ENCODE results near the gene MANF. TPM values are rescaled to one million over a fixed set of nuclear protein-coding genes. Genes with fewer than 3 reads are reported as not detected.
A peak's percentile ranks its signal among the peaks of the same experiment; 100 is the strongest.

Gene MANF
- 10 to 100 TPM; 51.7 to 58.6 (median 58.3) TPM for total RNA-seq
- 79.0 TPM for total RNA-seq (2013)

DNA sequence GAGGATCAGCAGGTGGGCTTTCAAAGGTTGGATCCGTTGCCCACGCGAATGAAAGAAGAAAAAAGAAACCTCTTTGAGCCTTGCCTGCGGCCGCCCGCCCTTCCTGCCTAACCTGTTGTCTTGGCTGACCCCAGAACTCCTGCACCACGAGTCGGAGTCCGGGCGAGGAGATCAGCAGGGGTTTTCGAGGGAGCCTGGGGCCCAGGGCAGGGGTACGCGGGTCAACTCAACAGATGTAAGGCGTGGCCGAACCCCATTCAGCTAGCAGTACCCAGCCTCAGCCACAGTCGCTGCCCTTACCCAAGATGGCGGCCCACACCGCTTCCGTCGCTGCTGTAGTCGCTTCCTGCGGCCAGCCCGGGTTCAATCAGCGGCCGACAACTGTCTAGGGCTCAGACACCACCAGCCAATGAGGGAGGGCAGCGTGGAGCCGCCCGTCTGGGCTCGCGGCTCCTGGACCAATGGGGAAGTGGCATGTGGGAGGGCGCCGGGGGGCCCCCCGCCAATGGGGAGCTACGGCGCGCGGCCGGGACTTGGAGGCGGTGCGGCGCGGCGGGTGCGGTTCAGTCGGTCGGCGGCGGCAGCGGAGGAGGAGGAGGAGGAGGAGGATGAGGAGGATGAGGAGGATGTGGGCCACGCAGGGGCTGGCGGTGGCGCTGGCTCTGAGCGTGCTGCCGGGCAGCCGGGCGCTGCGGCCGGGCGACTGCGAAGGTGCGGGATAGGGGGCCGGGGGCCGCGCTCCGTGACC is at the start of gene MANF:
TSS of gene MANF (plus strand) at position 566 of the 748 bp plus-strand sequence. CDS start at position 618, 52 bp downstream.
- TF ChIP-seq, protein P1, sequence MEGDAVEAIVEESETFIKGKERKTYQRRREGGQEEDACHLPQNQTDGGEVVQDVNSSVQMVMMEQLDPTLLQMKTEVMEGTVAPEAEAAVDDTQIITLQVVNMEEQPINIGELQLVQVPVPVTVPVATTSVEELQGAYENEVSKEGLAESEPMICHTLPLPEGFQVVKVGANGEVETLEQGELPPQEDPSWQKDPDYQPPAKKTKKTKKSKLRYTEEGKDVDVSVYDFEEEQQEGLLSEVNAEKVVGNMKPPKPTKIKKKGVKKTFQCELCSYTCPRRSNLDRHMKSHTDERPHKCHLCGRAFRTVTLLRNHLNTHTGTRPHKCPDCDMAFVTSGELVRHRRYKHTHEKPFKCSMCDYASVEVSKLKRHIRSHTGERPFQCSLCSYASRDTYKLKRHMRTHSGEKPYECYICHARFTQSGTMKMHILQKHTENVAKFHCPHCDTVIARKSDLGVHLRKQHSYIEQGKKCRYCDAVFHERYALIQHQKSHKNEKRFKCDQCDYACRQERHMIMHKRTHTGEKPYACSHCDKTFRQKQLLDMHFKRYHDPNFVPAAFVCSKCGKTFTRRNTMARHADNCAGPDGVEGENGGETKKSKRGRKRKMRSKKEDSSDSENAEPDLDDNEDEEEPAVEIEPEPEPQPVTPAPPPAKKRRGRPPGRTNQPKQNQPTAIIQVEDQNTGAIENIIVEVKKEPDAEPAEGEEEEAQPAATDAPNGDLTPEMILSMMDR (IDR thresholded peaks at IDR 0.05) = peak; percentile 10
- ATAC-seq (peak; percentile 93 to 98 (median 94)), DNase-seq (peak; percentile 96 to 98)
- no peaks in the 10 kb centered on the region for H3K27me3 Mint-ChIP-seq (ENCODE audit: low read depth in 2 of 2)
- peaks cover 45 to 46% of the 10 kb centered on the region in 2 donors for H3K4me1 Mint-ChIP-seq
- no peaks in the 10 kb centered on the region for H3K36me3 Mint-ChIP-seq
- H3K9me3 ChIP-seq (ENCODE audit: control insufficient read depth, insufficient read depth, low read length) = no peaks in the 10 kb centered on the region
- WGBS (ENCODE audit: insufficient coverage) = under 1% methylated on average over 65 of the region's 65 CpGs
- H3K36me3 ChIP-seq (ENCODE audit: control insufficient read depth, insufficient read depth, low read length) = peaks cover 17% of the 10 kb centered on the region
- H3K4me1 ChIP-seq (ENCODE audit: control insufficient read depth, insufficient read depth, low read length) = peaks cover 34% of the 10 kb centered on the region
- peak within 1 kb of the TSS; percentile 96 to 98 for H3K27ac Mint-ChIP-seq
- intact Hi-C loops (cut with micrococcal nuclease) = loop anchor here (2.0 to 10.0 kb wide), 3 partner anchors 417 to 1030 kb away; partner anchors contain the start of genes CYB561D2, NPRL2 and TMEM115
- peak within 1 kb of the TSS; percentile 97 for H3K4me3 Mint-ChIP-seq
- H3K4me3 ChIP-seq (ENCODE audit: low read length) = peak within 1 kb of the TSS; percentile 81
- no peaks in the 10 kb centered on the region for H3K9me3 Mint-ChIP-seq
- no peaks in the 10 kb centered on the region for H3K27me3 ChIP-seq (ENCODE audit: control insufficient read depth, insufficient read depth, low read length)
- H3K27ac ChIP-seq (ENCODE audit: low read length) = peak within 1 kb of the TSS; percentile 85

DNA sequence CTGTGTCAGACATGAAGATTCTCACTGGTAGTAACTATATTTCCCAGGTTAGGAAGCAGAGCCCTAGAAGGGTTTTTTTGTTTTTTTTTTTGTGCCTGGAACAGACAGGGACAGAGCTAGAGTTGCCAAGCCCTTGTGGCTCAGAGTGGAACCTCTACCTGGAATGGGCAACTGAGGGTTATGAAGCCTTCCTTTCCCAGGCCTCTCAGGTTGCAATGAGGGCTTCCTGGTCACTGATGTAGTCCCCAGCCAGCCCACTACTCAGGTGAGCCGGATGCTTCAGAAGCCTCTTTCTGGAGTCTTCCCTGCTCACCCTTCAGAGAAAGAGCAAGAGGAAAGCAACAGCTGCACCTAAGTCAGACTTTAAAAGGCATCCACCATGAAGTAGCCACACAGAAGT is 48.8 kb upstream of the MANF start:
- intact Hi-C loops (cut with micrococcal nuclease) = no loop called here

DNA sequence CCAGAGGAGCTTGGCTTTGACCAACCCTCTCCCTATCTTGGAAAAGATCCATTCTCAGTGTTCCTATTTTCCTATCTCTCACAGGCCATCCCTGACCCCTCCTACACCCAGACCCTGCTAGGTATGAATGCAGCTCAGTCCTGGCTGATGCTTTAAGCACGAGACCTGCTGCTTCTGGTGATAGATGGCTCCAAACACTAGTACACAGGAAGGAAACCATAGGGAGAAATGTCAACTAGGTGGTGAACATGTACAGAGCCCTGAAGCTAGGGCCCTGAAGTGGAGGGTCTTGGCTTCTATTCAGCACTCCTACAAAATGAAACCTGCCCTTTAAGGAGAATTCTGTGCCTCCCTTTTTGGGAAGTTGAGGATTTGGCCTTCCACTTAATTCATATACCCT is 47.4 kb upstream of the MANF start:
- Histone ChIP-seq H3K27ac (ENCODE audit: low read length) (no peak overlapping the region), H3K4me3 (ENCODE audit: low read length) (no peak overlapping the region), H3K27me3 (ENCODE audit: control insufficient read depth, insufficient read depth, low read length) (no peaks in the 10 kb centered on the region), H3K9me3 (ENCODE audit: control insufficient read depth, insufficient read depth, low read length) (no peaks in the 10 kb centered on the region), H3K36me3 (ENCODE audit: control insufficient read depth, insufficient read depth, low read length) (no peaks in the 10 kb centered on the region), H3K4me1 (ENCODE audit: control insufficient read depth, insufficient read depth, low read length) (no peaks in the 10 kb centered on the region)
- H3K9me3 Mint-ChIP-seq = no peaks in the 10 kb centered on the region
- H3K36me3 Mint-ChIP-seq = no peaks in the 10 kb centered on the region
- no peak overlapping the region for H3K4me3 Mint-ChIP-seq
- TF ChIP-seq, protein P1 (IDR thresholded peaks at IDR 0.05) = no peak
- ATAC-seq (no peak), DNase-seq (no peak)
- no peaks in the 10 kb centered on the region for H3K27me3 Mint-ChIP-seq (ENCODE audit: low read depth in 2 of 2)
- WGBS (ENCODE audit: insufficient coverage) = 71% methylated on average over 1 of the region's 1 CpG
- H3K4me1 Mint-ChIP-seq = no peaks in the 10 kb centered on the region
- no peak overlapping the region for H3K27ac Mint-ChIP-seq
- intact Hi-C loops (cut with micrococcal nuclease) = no loop called here

More for the DNA sequence above, 48.8 kb upstream of the MANF start:
- H3K4me1 ChIP-seq (ENCODE audit: control insufficient read depth, insufficient read depth, low read length) = no peaks in the 10 kb centered on the region
- Mint-ChIP-seq H3K9me3 (no peaks in the 10 kb centered on the region), H3K36me3 (no peaks in the 10 kb centered on the region), H3K4me1 (no peaks in the 10 kb centered on the region), H3K27ac (no peak overlapping the region), H3K4me3 (no peak overlapping the region), H3K27me3 (ENCODE audit: low read depth in 2 of 2) (no peaks in the 10 kb centered on the region)
- TF ChIP-seq, protein P1 (IDR thresholded peaks at IDR 0.05) = no peak
- no peak for ATAC-seq
- no peak overlapping the region for H3K4me3 ChIP-seq (ENCODE audit: low read length)
- DNase-seq = no peak
- no peaks in the 10 kb centered on the region for H3K9me3 ChIP-seq (ENCODE audit: control insufficient read depth, insufficient read depth, low read length)
- H3K27me3 ChIP-seq (ENCODE audit: control insufficient read depth, insufficient read depth, low read length) = no peaks in the 10 kb centered on the region
- H3K36me3 ChIP-seq (ENCODE audit: control insufficient read depth, insufficient read depth, low read length) = no peaks in the 10 kb centered on the region
- H3K27ac ChIP-seq (ENCODE audit: low read length) = no peak overlapping the region
- 94% methylated on average over 1 of the region's 1 CpG for WGBS (ENCODE audit: insufficient coverage)

Measured in natural killer cell (primary cell).